ENCODE data around the gene NAB1.

The NAB1 gene

GRCh38 chr2:190723397-190724090 lies 74.7 kb downstream of the NAB1 start:
- TF ChIP-seq GATA2 (IDR thresholded peaks at IDR 0.05; ENCODE audit: low read depth, low read length) (no peak), GATA3 (IDR thresholded peaks at IDR 0.05; ENCODE audit: low read depth, low read length) (no peak)

- TF ChIP-seq GATA3 (IDR thresholded peaks at IDR 0.05; ENCODE audit: low read depth, low read length): no peak
- TF ChIP-seq GATA2 (IDR thresholded peaks at IDR 0.05; ENCODE audit: low read depth, low read length): no peak
These were observed 77.4 kb downstream of the NAB1 start for GRCh38 chr2:190726255-190726654.

- TF ChIP-seq GATA2 (IDR thresholded peaks at IDR 0.05; ENCODE audit: low read depth, low read length): no peak
- TF ChIP-seq GATA3 (IDR thresholded peaks at IDR 0.05; ENCODE audit: low read depth, low read length): no peak
These were observed 87.5 kb downstream of the NAB1 start for GRCh38 chr2:190736355-190736754.

GRCh38 chr2:190740449-190740848 lies 91.6 kb downstream of the NAB1 start:
- TF ChIP-seq GATA3 (IDR thresholded peaks at IDR 0.05; ENCODE audit: low read depth, low read length): no peak
- TF ChIP-seq GATA2 (IDR thresholded peaks at IDR 0.05; ENCODE audit: low read depth, low read length): no peak

All from SH-SY5Y (cell line).